HepG2 (cell line): ENCODE results near the gene NT5C3B. TPM values are rescaled to one million over a fixed set of nuclear protein-coding genes. Genes with fewer than 3 reads are reported as not detected.

Source experiments
- FUBP1 ChIP-seq: sonication (generic); formaldehyde crosslinking; IDR thresholded peaks from 2 replicates; pipeline ENCODE4 v1.5.1; 2020; ENCODE audit warnings: missing genetic modification reagents, mild to moderate bottlenecking, borderline replicate concordance
- HDAC2 ChIP-seq: sonication (generic); formaldehyde crosslinking; IDR thresholded peaks from 2 replicates; pipeline ENCODE4 v1.4.0; 2020; ENCODE audit warnings: missing genetic modification reagents
- SOX6 ChIP-seq, 2 experiments: fragments of 450-650 bp in 1 of 2; sonication (generic) in 1 of 2; formaldehyde crosslinking in 1 of 2; IDR thresholded peaks; 2 replicates each; pipeline versions ENCODE4 v1.4.0 to v1.6.1; 2017 to 2020; ENCODE audit warnings: antibody characterized with exemption in 1 of 2, mild to moderate bottlenecking in 1 of 2, missing genetic modification reagents in 1 of 2
- SRSF4 ChIP-seq: fragments of 200-400 bp; formaldehyde crosslinking; IDR thresholded peaks from one replicate; pipeline ENCODE4 v1.6.1; 2018; ENCODE audit warnings: mild to moderate bottlenecking, low read depth, low read length, moderate library complexity; ENCODE audit not compliant: poor library complexity, severe bottlenecking
- ZBTB1 ChIP-seq: sonication (generic); formaldehyde crosslinking; IDR thresholded peaks from 2 replicates; pipeline ENCODE4 v1.4.0; 2020; ENCODE audit warnings: missing genetic modification reagents, borderline replicate concordance
- ZBTB40 ChIP-seq, 2 experiments: fragments of 450-650 bp in 1 of 2; sonication (generic) in 1 of 2; formaldehyde crosslinking in 1 of 2; IDR thresholded peaks; 2 replicates each; pipeline versions ENCODE4 v1.6.1 to v1.8.0; 2016 to 2022; ENCODE audit warnings: antibody characterized with exemption in 1 of 2, mild to moderate bottlenecking in 1 of 2, missing genetic modification reagents in 1 of 2
- ZBTB7B ChIP-seq: sonication (generic); formaldehyde crosslinking; IDR thresholded peaks from 2 replicates; pipeline ENCODE4 v1.4.0; 2020; ENCODE audit warnings: missing genetic modification reagents
- ZFP41 ChIP-seq: sonication (generic); formaldehyde crosslinking; IDR thresholded peaks from 2 replicates; pipeline ENCODE4 v1.4.0; 2020; ENCODE audit warnings: mild to moderate bottlenecking, missing genetic modification reagents, borderline replicate concordance
- ZFX ChIP-seq: sonication (generic); formaldehyde crosslinking; IDR thresholded peaks from 2 replicates; pipeline ENCODE4 v1.4.0; 2020; ENCODE audit warnings: mild to moderate bottlenecking, low read depth, missing genetic modification reagents, moderate library complexity
- ZNF234 ChIP-seq: sonication (generic); formaldehyde crosslinking; conservative IDR thresholded peaks from 2 replicates; pipeline ENCODE4 v1.5.1; 2020; ENCODE audit warnings: mild to moderate bottlenecking, missing genetic modification reagents
- ZNF350 ChIP-seq: sonication (generic); formaldehyde crosslinking; IDR thresholded peaks from 2 replicates; pipeline ENCODE4 v1.4.0; 2020; ENCODE audit warnings: mild to moderate bottlenecking, low read depth, missing genetic modification reagents, borderline replicate concordance
- polyA plus RNA-seq, 8 experiments: library from polyadenylated mRNA; depleted of rRNA in 3 of 8; stranded (reverse) in 7 of 8; unstranded in 1 of 8; fragments of >200 nt; fragmentation: Illumina TruSeq in 4 of 8; extraction: Trizol in 4 of 8; gene quantifications; 2 replicates each; pipeline versions ENCODE4 v1.2.1 to v1.2.3, GENCODE V29; 2011 to 2016; ENCODE audit warnings: low read depth in 4 of 8, missing spikeins in 1 of 8, mixed read lengths in 1 of 8; ENCODE audit not compliant: insufficient read depth in 1 of 8
- total RNA-seq, 5 experiments: library from RNA; depleted of rRNA; stranded (reverse); fragments of >200 nt; fragmentation: Illumina TruSeq; extraction: Trizol; gene quantifications; 2 replicates each; pipeline ENCODE4 v1.2.3, GENCODE V29; 2016; ENCODE audit warnings: low read depth in 1 of 5
- TF ChIP-seq, protein P1 (sequence below): sonication (generic); formaldehyde crosslinking; conservative IDR thresholded peaks from 2 replicates; pipeline ENCODE4 v1.8.0; 2022; ENCODE audit warnings: low read depth, missing genetic modification reagents

NT5C3B gene
- total and polyA plus RNA-seq, 2 of the 13 experiments (the other 11 are each of a cell fraction or from before 2014, with no cell fraction given) = 104 to 126 TPM

- TF ChIP-seq SOX6 (IDR thresholded peaks at IDR 0.05) (no peak), SOX6 (CRISPR knock-in tag; IDR thresholded peaks at IDR 0.05) (0 out of 2 replicates have a peak, but pooled peaks have one; percentile 11), ZBTB7B (CRISPR knock-in tag) (peak; percentile 36; the same call in 1 of the 2 replicates), ZBTB1 (no peak), ZBTB40 (IDR thresholded peaks at IDR 0.05) (no peak), ZBTB40 (CRISPR knock-in tag; IDR thresholded peaks at IDR 0.05) (0 out of 2 replicates have a peak, but pooled peaks have one; percentile 13), FUBP1 (CRISPR knock-in tag) (no peak), ZNF350 (CRISPR knock-in tag) (peak; percentile 88), ZNF234 (CRISPR knock-in tag) (peak; percentile 18; the same call in 1 of the 2 replicates), ZFP41 (peak; percentile 51; the same call in 1 of the 2 replicates), ZFX (CRISPR knock-in tag) (peak; percentile 14), SRSF4 (no peak), HDAC2 (CRISPR knock-in tag) (0 out of 2 replicates have a peak, but pooled peaks have one; percentile 20)
- TF ChIP-seq, protein P1, sequence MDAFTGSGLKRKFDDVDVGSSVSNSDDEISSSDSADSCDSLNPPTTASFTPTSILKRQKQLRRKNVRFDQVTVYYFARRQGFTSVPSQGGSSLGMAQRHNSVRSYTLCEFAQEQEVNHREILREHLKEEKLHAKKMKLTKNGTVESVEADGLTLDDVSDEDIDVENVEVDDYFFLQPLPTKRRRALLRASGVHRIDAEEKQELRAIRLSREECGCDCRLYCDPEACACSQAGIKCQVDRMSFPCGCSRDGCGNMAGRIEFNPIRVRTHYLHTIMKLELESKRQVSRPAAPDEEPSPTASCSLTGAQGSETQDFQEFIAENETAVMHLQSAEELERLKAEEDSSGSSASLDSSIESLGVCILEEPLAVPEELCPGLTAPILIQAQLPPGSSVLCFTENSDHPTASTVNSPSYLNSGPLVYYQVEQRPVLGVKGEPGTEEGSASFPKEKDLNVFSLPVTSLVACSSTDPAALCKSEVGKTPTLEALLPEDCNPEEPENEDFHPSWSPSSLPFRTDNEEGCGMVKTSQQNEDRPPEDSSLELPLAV (CRISPR knock-in tag) = 0 out of 2 replicates have a peak, but pooled peaks have one; percentile 91
Measured at GRCh38 chr17:41810659-41811548, 25.1 kb downstream of the NT5C3B start (continued).
